Uterus (tissue), 4 donors: ENCODE results near the gene IRF2BP2. TPM values are rescaled to one million over a fixed set of nuclear protein-coding genes. Genes with fewer than 3 reads are reported as not detected.

Experiments used
- DNase-seq, 2 donors: peaks; one replicate each; pipeline ENCODE4 v3.0.0-alpha.2; 2019 to 2020
- H3K27ac ChIP-seq, 2 donors: fragments of 200-600 bp; sonication (generic); 1 replicate in 1 of 2; 2 replicates in 1 of 2; pipeline ENCODE4 v1.5.1; 2016 to 2018
- H3K27me3 ChIP-seq, 2 donors: fragments of 200-600 bp; sonication (generic); one replicate each; pipeline ENCODE4 v1.5.1; 2018 to 2019; ENCODE audit warnings: control low read depth in 1 of 2
- H3K36me3 ChIP-seq, 2 donors: fragments of 200-600 bp; sonication (generic); one replicate each; pipeline ENCODE4 v1.5.1; 2019; ENCODE audit warnings: control low read depth in 1 of 2
- H3K4me1 ChIP-seq, 2 donors: fragments of 200-600 bp; sonication (generic); one replicate each; pipeline ENCODE4 v1.5.1; 2018 to 2019; ENCODE audit warnings: control low read depth in 1 of 2
- H3K4me3 ChIP-seq, 2 donors: fragments of 200-600 bp; sonication (generic); 1 replicate in 1 of 2; 2 replicates in 1 of 2; pipeline ENCODE4 v1.5.1; 2018 to 2019; ENCODE audit warnings: mild to moderate bottlenecking in 1 of 2
- H3K9me3 ChIP-seq, 2 donors: fragments of 200-600 bp; sonication (generic); one replicate each; pipeline ENCODE4 v1.5.1; 2019; ENCODE audit warnings: control low read depth in 1 of 2
- CTCF ChIP-seq, 4 experiments: fragments of 200-600 bp in 2 of 4; fragments of 450-650 bp in 2 of 4; sonication (generic) in 2 of 4; IDR thresholded peaks; one replicate each; pipeline ENCODE4 v1.5.1; 2016 to 2019; ENCODE audit warnings: antibody characterized with exemption in 4 of 4, mild to moderate bottlenecking in 2 of 4, moderate library complexity in 1 of 4
- POLR2A ChIP-seq, 2 donors: fragments of 450-650 bp; IDR thresholded peaks; one replicate each; pipeline ENCODE4 v1.6.1; 2016; ENCODE audit warnings: antibody characterized with exemption in 2 of 2, mild to moderate bottlenecking in 1 of 2, moderate library complexity in 1 of 2
- intact Hi-C: fragments of 100-400 bp; cut with DNase I; formaldehyde crosslinking; loops from one replicate; pipeline ENCODE4 v1.15.1; 2023; ENCODE audit warnings: low total_unique reads
- total RNA-seq, 4 donors: library from RNA; depleted of rRNA in 3 of 4; stranded (reverse); fragments of >200 nt in 3 of 4; gene quantifications; one replicate each; pipeline versions ENCODE4 v1.1.0 to v1.2.4, GENCODE V29; 2014 to 2023
- donor health status: DM: yes; HTN: yes; CAD: no.

IRF2BP2 gene
- total RNA-seq, 4 donors from 2014 or later: 56.8 to 182 (median 124) TPM

- no peak overlapping the region for H3K27ac ChIP-seq
- H3K9me3 ChIP-seq: no peaks in the 10 kb centered on the region
- H3K36me3 ChIP-seq: no peaks in the 10 kb centered on the region
- TF ChIP-seq CTCF (IDR thresholded peaks at IDR 0.05) (no peak), POLR2A (IDR thresholded peaks at IDR 0.05) (no peak)
- no peak overlapping the region for H3K4me3 ChIP-seq
- no peaks in the 10 kb centered on the region for H3K27me3 ChIP-seq
- no peak for DNase-seq
- H3K4me1 ChIP-seq: no peaks in the 10 kb centered on the region
- intact Hi-C loops: no loop called here
These were observed 46.3 kb upstream of the IRF2BP2 start for GRCh38 chr1:234656070-234656895.

GRCh38 chr1:234655328-234656069, 45.5 kb upstream of the IRF2BP2 start:
- DNase-seq: no peak
- H3K9me3 ChIP-seq: no peaks in the 10 kb centered on the region
- H3K4me3 ChIP-seq: no peak overlapping the region
- H3K36me3 ChIP-seq: no peaks in the 10 kb centered on the region
- intact Hi-C loops: no loop called here
- no peaks in the 10 kb centered on the region for H3K27me3 ChIP-seq
- no peak for TF ChIP-seq POLR2A (IDR thresholded peaks at IDR 0.05)
- no peak for TF ChIP-seq CTCF (IDR thresholded peaks at IDR 0.05)
- H3K27ac ChIP-seq: no peak overlapping the region
- no peaks in the 10 kb centered on the region for H3K4me1 ChIP-seq

- no peaks in the 10 kb centered on the region for H3K27me3 ChIP-seq
- no peak overlapping the region for H3K4me3 ChIP-seq
- H3K4me1 ChIP-seq: no peaks in the 10 kb centered on the region
- no peaks in the 10 kb centered on the region for H3K9me3 ChIP-seq
- H3K27ac ChIP-seq: no peak overlapping the region
- intact Hi-C loops: no loop called here
- TF ChIP-seq CTCF (IDR thresholded peaks at IDR 0.05) (no peak), POLR2A (IDR thresholded peaks at IDR 0.05) (no peak)
- DNase-seq: no peak
- H3K36me3 ChIP-seq: no peaks in the 10 kb centered on the region
These were observed 44.2 kb upstream of the IRF2BP2 start for GRCh38 chr1:234654002-234654733.

- Histone ChIP-seq H3K27ac (no peak overlapping the region), H3K27me3 (no peaks in the 10 kb centered on the region), H3K36me3 (no peaks in the 10 kb centered on the region), H3K4me3 (no peak overlapping the region), H3K4me1 (no peaks in the 10 kb centered on the region), H3K9me3 (no peaks in the 10 kb centered on the region)
- DNase-seq: no peak
- no peak for TF ChIP-seq POLR2A (IDR thresholded peaks at IDR 0.05)
- TF ChIP-seq CTCF (IDR thresholded peaks at IDR 0.05): no peak
- intact Hi-C loops: no loop called here
These were observed 39.6 kb upstream of the IRF2BP2 start for GRCh38 chr1:234649432-234650081.
